Naive thymus-derived CD4-positive, alpha-beta T cell (primary cell): Measurements from ENCODE around the gene TNRC6A. TPM values are rescaled to one million over a fixed set of nuclear protein-coding genes. Genes with fewer than 3 reads are reported as not detected.

Experiments used
- ATAC-seq: fragments of 150-1000 bp; cut with Tn5 transposase; 2 replicates; pipeline ENCODE4 v1.10.0; 2021; ENCODE audit warnings: mild to moderate bottlenecking, moderate library complexity
- CTCF ChIA-PET: fragments of 350-600 bp; sonication (Branson Sonifier 250); formaldehyde crosslinking; loops from one replicate; lab custom pipeline; 2021; ENCODE audit warnings: antibody characterized with exemption; lab: Charles Lee
- POLR2A ChIA-PET: fragments of 350-600 bp; sonication (Branson Sonifier 250); formaldehyde crosslinking; loops from one replicate; lab custom pipeline; 2021; ENCODE audit warnings: antibody characterized with exemption, inconsistent platforms; lab: Charles Lee
- DNase-seq, 9 donors: peaks; one replicate each; pipeline versions ENCODE4 v3.0.0 to v3.0.0-alpha.2; 2020 to 2022; ENCODE audit warnings: mixed read lengths in 1 of 9
- H3K27ac ChIP-seq: one replicate; pipeline ENCODE4 v1.7.0; 2013; ENCODE audit warnings: mild to moderate bottlenecking, low read depth, low read length, moderate library complexity
- H3K27me3 ChIP-seq, 2 donors: one replicate each; pipeline ENCODE4 v1.7.0; 2013; ENCODE audit warnings: low read length in 2 of 2, mild to moderate bottlenecking in 2 of 2, moderate library complexity in 2 of 2; ENCODE audit not compliant: control insufficient read depth in 2 of 2, insufficient read depth in 2 of 2
- H3K36me3 ChIP-seq, 3 experiments: 1 replicate in 2 of 3; 2 replicates in 1 of 3; pipeline ENCODE4 v1.7.0; 2013; ENCODE audit warnings: low read length in 3 of 3, mild to moderate bottlenecking in 3 of 3, moderate library complexity in 1 of 3; ENCODE audit not compliant: insufficient read depth in 3 of 3, control insufficient read depth in 2 of 3
- H3K4me1 ChIP-seq, 2 donors: one replicate each; pipeline ENCODE4 v1.7.0; 2013; ENCODE audit warnings: low read length in 2 of 2, mild to moderate bottlenecking in 2 of 2, moderate library complexity in 1 of 2; ENCODE audit not compliant: control insufficient read depth in 2 of 2, insufficient read depth in 2 of 2
- H3K4me3 ChIP-seq: 2 replicates; pipeline ENCODE4 v1.7.0; 2013; ENCODE audit warnings: mild to moderate bottlenecking, low read length
- H3K9me3 ChIP-seq, 3 experiments: 1 replicate in 2 of 3; 2 replicates in 1 of 3; pipeline ENCODE4 v1.7.0; 2013; ENCODE audit warnings: low read length in 3 of 3; ENCODE audit not compliant: control insufficient read depth in 2 of 3
- H3K27ac Mint-ChIP-seq, 9 donors: one replicate each; pipeline ENCODE4 v1.8.0; 2020 to 2022; ENCODE audit warnings: mixed read lengths in 9 of 9, mild to moderate bottlenecking in 8 of 9, moderate library complexity in 5 of 9, inconsistent platforms in 2 of 9
- H3K27me3 Mint-ChIP-seq, 5 donors: one replicate each; pipeline ENCODE4 v1.8.0; 2021 to 2022; ENCODE audit warnings: mixed read lengths in 5 of 5, mild to moderate bottlenecking in 1 of 5
- H3K36me3 Mint-ChIP-seq, 5 donors: one replicate each; pipeline ENCODE4 v1.8.0; 2020 to 2022; ENCODE audit warnings: mixed read lengths in 5 of 5, mild to moderate bottlenecking in 3 of 5, inconsistent platforms in 1 of 5
- H3K4me1 Mint-ChIP-seq, 7 donors: one replicate each; pipeline ENCODE4 v1.8.0; 2020 to 2022; ENCODE audit warnings: mixed read lengths in 7 of 7, mild to moderate bottlenecking in 3 of 7, inconsistent platforms in 1 of 7
- H3K4me3 Mint-ChIP-seq, 10 donors: one replicate each; pipeline ENCODE4 v1.8.0; 2020 to 2022; ENCODE audit warnings: mild to moderate bottlenecking in 10 of 10, mixed read lengths in 10 of 10, moderate library complexity in 6 of 10, inconsistent platforms in 2 of 10
- H3K9me3 Mint-ChIP-seq, 11 donors: one replicate each; pipeline ENCODE4 v1.8.0; 2020 to 2022; ENCODE audit warnings: mixed read lengths in 11 of 11, mild to moderate bottlenecking in 4 of 11, inconsistent platforms in 1 of 11, moderate library complexity in 1 of 11
- intact Hi-C, 2 donors: fragments of 100-400 bp; cut with micrococcal nuclease; formaldehyde crosslinking; loops; one replicate each; pipeline ENCODE4 v1.15.1; 2023
- polyA plus RNA-seq, 2 donors: library from polyadenylated mRNA; unstranded; fragments of 300-500 nt; fragmentation: Illumina TruSeq; gene quantifications; one replicate each; pipeline ENCODE4 v1.2.3, GENCODE V29; 2021
- total RNA-seq, 6 experiments: library from RNA in 5 of 6; stranded (reverse) in 5 of 6; gene quantifications; 1 replicate in 5 of 6; 2 replicates in 1 of 6; pipeline ENCODE4 v1.2.3 and lab custom pipeline; 2021 to 2026

TNRC6A gene
- total and polyA plus RNA-seq, 7 experiments from 2014 or later = 13.4 to 110 (median 75.2) TPM

- Mint-ChIP-seq H3K9me3 (peaks cover 0 to 1% (median 0%) of the 10 kb centered on the region in 11 donors), H3K27me3 (no peaks in the 10 kb centered on the region), H3K4me3 (no peak overlapping the region), H3K4me1 (peaks cover 23 to 73% (median 61%) of the 10 kb centered on the region in 7 donors), H3K27ac (peak overlapping the region in 4 of 9 donors; percentile 22 to 49 (median 36)), H3K36me3 (peaks cover 0 to 3% (median 0%) of the 10 kb centered on the region in 5 donors)
- H3K27me3 ChIP-seq = no peaks in the 10 kb centered on the region
- peaks cover 5 to 12% of the 10 kb centered on the region in 2 donors for H3K4me1 ChIP-seq
- no peak overlapping the region for H3K4me3 ChIP-seq
- CTCF ChIA-PET = interaction anchor here (0.8 kb wide), 1 partner anchor 15 kb away, joined by 4 read pairs; no protein-coding TSS in a partner anchor
- H3K27ac ChIP-seq = peak overlapping the region; percentile 1
- ATAC-seq (no peak), DNase-seq (no peak)
- POLR2A ChIA-PET = no interaction called here
- intact Hi-C loops = no loop called here
- peaks cover 0 to 17% (median 0%) of the 10 kb centered on the region in 3 experiments for H3K36me3 ChIP-seq
- no peaks in the 10 kb centered on the region for H3K9me3 ChIP-seq
Observed at GRCh38 chr16:24754543-24754942, 25.1 kb downstream of the TNRC6A start.

DNA sequence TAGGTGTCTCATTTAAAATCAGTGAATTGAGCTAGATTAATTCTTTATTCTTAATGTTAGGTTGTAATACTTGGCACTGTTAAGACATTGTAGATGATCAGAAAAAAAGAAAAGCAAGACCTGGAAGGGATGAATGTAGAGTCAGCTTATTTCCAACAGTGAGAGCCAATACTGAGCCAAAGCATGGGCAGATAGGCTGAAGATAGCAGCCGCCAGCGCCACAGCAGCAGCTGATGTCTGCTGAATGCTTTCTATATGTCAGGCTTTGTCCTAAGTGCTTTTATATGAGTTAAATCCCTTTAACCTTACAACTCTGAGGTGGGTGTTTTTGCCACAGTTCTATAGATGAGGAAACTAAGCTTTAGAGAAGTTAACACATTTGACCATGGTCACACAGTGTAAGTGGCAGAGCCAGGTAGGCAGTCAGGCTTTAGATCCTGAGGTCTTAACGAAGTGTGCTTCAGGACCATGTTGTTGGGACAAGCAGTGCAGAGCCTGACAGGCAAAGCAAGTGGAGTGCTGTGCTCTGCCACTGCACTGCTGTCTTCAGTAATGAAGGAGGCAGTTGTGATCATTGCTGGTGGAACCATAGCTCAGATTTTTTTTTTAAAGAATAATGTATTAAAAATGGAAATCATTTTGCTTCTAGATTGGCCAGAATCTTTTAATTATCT, 25.9 kb downstream of the TNRC6A start:
- no peak overlapping the region for H3K4me3 Mint-ChIP-seq
- POLR2A ChIA-PET = no interaction called here
- H3K36me3 Mint-ChIP-seq = peaks cover 0 to 2% (median 0%) of the 10 kb centered on the region in 5 donors
- peak overlapping the region in 7 of 9 donors; percentile 5 to 79 (median 32) for H3K27ac Mint-ChIP-seq
- CTCF ChIA-PET = interaction anchor here (0.8 kb wide), 1 partner anchor 14 kb away, joined by 4 read pairs; no protein-coding TSS in a partner anchor
- Histone ChIP-seq H3K27me3 (no peaks in the 10 kb centered on the region), H3K4me1 (peaks cover 5 to 12% of the 10 kb centered on the region in 2 donors), H3K4me3 (no peak overlapping the region), H3K9me3 (no peaks in the 10 kb centered on the region), H3K36me3 (peaks cover 0 to 24% (median 0%) of the 10 kb centered on the region in 3 experiments), H3K27ac (peak overlapping the region; percentile 1)
- H3K4me1 Mint-ChIP-seq = peaks cover 21 to 68% (median 58%) of the 10 kb centered on the region in 7 donors
- DNase-seq = no peak
- peaks cover 0 to 1% (median 0%) of the 10 kb centered on the region in 11 donors for H3K9me3 Mint-ChIP-seq
- intact Hi-C loops = loop anchor here in 1 of 2 donors (1.0 kb wide), 1 partner anchor 9 kb away; no protein-coding TSS in a partner anchor
- ATAC-seq = no peak
- no peaks in the 10 kb centered on the region for H3K27me3 Mint-ChIP-seq

- intact Hi-C loops = no loop called here
- peaks cover 0 to 7% (median 4%) of the 10 kb centered on the region in 5 donors for H3K36me3 Mint-ChIP-seq
- H3K4me3 Mint-ChIP-seq = no peak overlapping the region
- no peak overlapping the region for H3K4me3 ChIP-seq
- H3K27me3 Mint-ChIP-seq = no peaks in the 10 kb centered on the region
- no peak for DNase-seq
- H3K27me3 ChIP-seq = no peaks in the 10 kb centered on the region
- CTCF ChIA-PET = no interaction called here
- no peaks in the 10 kb centered on the region for H3K9me3 ChIP-seq
- no peak overlapping the region for H3K27ac Mint-ChIP-seq
- H3K4me1 ChIP-seq = no peaks in the 10 kb centered on the region
- no peak for ATAC-seq
- no peak overlapping the region for H3K27ac ChIP-seq
- H3K9me3 Mint-ChIP-seq = no peaks in the 10 kb centered on the region
- POLR2A ChIA-PET = no interaction called here
- peaks cover 0 to 34% (median 0%) of the 10 kb centered on the region in 3 experiments for H3K36me3 ChIP-seq
- H3K4me1 Mint-ChIP-seq = peaks cover 5 to 44% (median 31%) of the 10 kb centered on the region in 7 donors
Observed at GRCh38 chr16:24758373-24758772, 28.9 kb downstream of the TNRC6A start.

GRCh38 chr16:24759006-24759405, 29.6 kb downstream of the TNRC6A start:
- intact Hi-C loops = no loop called here
- ATAC-seq (no peak), DNase-seq (no peak)
- no peak overlapping the region for H3K4me3 ChIP-seq
- Mint-ChIP-seq H3K27me3 (no peaks in the 10 kb centered on the region), H3K9me3 (no peaks in the 10 kb centered on the region), H3K27ac (no peak overlapping the region), H3K36me3 (peaks cover 0 to 9% (median 7%) of the 10 kb centered on the region in 5 donors), H3K4me3 (no peak overlapping the region), H3K4me1 (peaks cover 5 to 38% (median 27%) of the 10 kb centered on the region in 7 donors)
- H3K4me1 ChIP-seq = no peaks in the 10 kb centered on the region
- no peak overlapping the region for H3K27ac ChIP-seq
- CTCF ChIA-PET = interaction anchor here (0.6 kb wide), 1 partner anchor 20 kb away, joined by 3 read pairs; no protein-coding TSS in a partner anchor
- H3K36me3 ChIP-seq = peaks cover 0 to 34% (median 0%) of the 10 kb centered on the region in 3 experiments
- no peaks in the 10 kb centered on the region for H3K27me3 ChIP-seq
- no peaks in the 10 kb centered on the region for H3K9me3 ChIP-seq
- POLR2A ChIA-PET = interaction anchor here (1.0 kb wide), 1 partner anchor 10 kb away, joined by 3 read pairs; no protein-coding TSS in a partner anchor

DNA sequence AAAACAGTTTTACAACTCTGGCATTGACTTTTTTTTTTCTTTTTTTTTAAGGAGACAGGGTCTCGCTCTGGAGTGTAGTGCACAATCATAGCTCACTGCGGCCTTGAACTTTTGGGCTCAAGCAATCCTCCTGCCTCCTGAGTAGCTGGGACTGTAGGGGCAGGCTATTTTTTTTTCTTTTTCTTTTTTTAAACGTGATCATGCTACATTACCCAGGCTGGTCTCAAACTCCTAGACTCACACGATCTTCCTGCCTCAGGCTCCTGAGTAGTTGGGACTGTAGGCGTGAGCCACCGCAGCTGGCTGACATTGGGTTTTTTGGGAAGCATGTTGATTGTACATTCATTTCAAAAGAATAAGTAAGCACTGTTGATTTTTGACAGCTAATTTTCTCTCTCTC, 32.1 kb downstream of the TNRC6A start:
- POLR2A ChIA-PET = no interaction called here

GRCh38 chr16:24764916-24765315, 35.5 kb downstream of the TNRC6A start:
- Mint-ChIP-seq H3K27ac (no peak overlapping the region), H3K9me3 (no peaks in the 10 kb centered on the region), H3K27me3 (no peaks in the 10 kb centered on the region), H3K36me3 (peaks cover 3 to 30% (median 11%) of the 10 kb centered on the region in 5 donors), H3K4me3 (no peak overlapping the region), H3K4me1 (peaks cover 9 to 23% (median 17%) of the 10 kb centered on the region in 7 donors)
- peaks cover 0 to 23% (median 0%) of the 10 kb centered on the region in 3 experiments for H3K36me3 ChIP-seq
- ATAC-seq = no peak
- ChIA-PET CTCF (no interaction called here), POLR2A (no interaction called here)
- intact Hi-C loops = loop anchor here in 1 of 2 donors (2.0 kb wide), 1 partner anchor 34 kb away; no protein-coding TSS in a partner anchor
- H3K4me1 ChIP-seq = no peaks in the 10 kb centered on the region
- H3K9me3 ChIP-seq = no peaks in the 10 kb centered on the region
- H3K27ac ChIP-seq = no peak overlapping the region
- DNase-seq = no peak
- no peak overlapping the region for H3K4me3 ChIP-seq
- no peaks in the 10 kb centered on the region for H3K27me3 ChIP-seq

More for the DNA sequence above, 32.1 kb downstream of the TNRC6A start:
- peaks cover 0 to 21% (median 9%) of the 10 kb centered on the region in 5 donors for H3K36me3 Mint-ChIP-seq
- Histone ChIP-seq H3K9me3 (no peaks in the 10 kb centered on the region), H3K4me1 (no peaks in the 10 kb centered on the region), H3K36me3 (peaks cover 0 to 44% (median 0%) of the 10 kb centered on the region in 3 experiments), H3K27me3 (no peaks in the 10 kb centered on the region), H3K4me3 (no peak overlapping the region), H3K27ac (no peak overlapping the region)
- H3K27ac Mint-ChIP-seq = peak overlapping the region in 2 of 9 donors; percentile 34 to 42
- H3K4me1 Mint-ChIP-seq = peaks cover 1 to 22% (median 9%) of the 10 kb centered on the region in 7 donors
- peak overlapping the region in 1 of 10 donors; percentile 17 for H3K4me3 Mint-ChIP-seq
- ATAC-seq = no peak
- no peaks in the 10 kb centered on the region for H3K9me3 Mint-ChIP-seq
- H3K27me3 Mint-ChIP-seq = no peaks in the 10 kb centered on the region
- DNase-seq = no peak
- intact Hi-C loops = no loop called here
- CTCF ChIA-PET = interaction anchor here (0.6 kb wide), 1 partner anchor 464 kb away, joined by 4 read pairs; no protein-coding TSS in a partner anchor
